Colonic mucosa (tissue), 4 donors: ENCODE results near the gene LRMDA. TPM values are rescaled to one million over a fixed set of nuclear protein-coding genes. Genes with fewer than 3 reads are reported as not detected.

ENCODE experiments used
- DNase-seq: peaks from one replicate; pipeline ENCODE4 v3.0.0-alpha.2; 2020
- H3K27ac ChIP-seq: fragments of 200-600 bp; one replicate; pipeline ENCODE4 v1.8.0; 2021
- H3K27me3 ChIP-seq: fragments of 200-600 bp; one replicate; pipeline ENCODE4 v1.8.0; 2021
- H3K36me3 ChIP-seq: fragments of 200-600 bp; one replicate; pipeline ENCODE4 v1.8.0; 2021
- H3K4me1 ChIP-seq: fragments of 200-600 bp; one replicate; pipeline ENCODE4 v1.8.0; 2021; ENCODE audit warnings: mild to moderate bottlenecking
- H3K4me3 ChIP-seq: fragments of 200-600 bp; one replicate; pipeline ENCODE4 v1.8.0; 2021
- H3K9ac ChIP-seq, 2 donors: one replicate each; pipeline ENCODE4 v1.7.0; 2013; ENCODE audit warnings: control low read depth in 2 of 2, low read depth in 2 of 2, low read length in 2 of 2
- H3K9me3 ChIP-seq: fragments of 200-600 bp; one replicate; pipeline ENCODE4 v1.8.0; 2021
- intact Hi-C: fragments of 100-400 bp; cut with DNase I; formaldehyde crosslinking; loops from one replicate; pipeline ENCODE4 v1.14.1; 2022
- total RNA-seq, 2 donors: library from RNA; stranded (reverse); fragmentation: NEBNext Ultra II Directional in 1 of 2; extraction: Animal tissue kit (Norgen Biotek cat#: 25700) in 1 of 2; gene quantifications; one replicate each; pipeline ENCODE4 v1.2.1, GENCODE V29; 2021
- TF ChIP-seq, protein P1 (sequence below): fragments of 200-600 bp; IDR thresholded peaks from one replicate; pipeline ENCODE4 v1.8.0; 2022; ENCODE audit warnings: antibody characterized with exemption, mild to moderate bottlenecking
- donor health status: healthy.
- donor health status: DM: no; HTN: no; CAD: no.
- donor health status: DM: no; HTN: no; CAD: no.

The LRMDA gene
- total RNA-seq, 2 donors from 2014 or later, result 2.5 to 5.2 TPM

DNA sequence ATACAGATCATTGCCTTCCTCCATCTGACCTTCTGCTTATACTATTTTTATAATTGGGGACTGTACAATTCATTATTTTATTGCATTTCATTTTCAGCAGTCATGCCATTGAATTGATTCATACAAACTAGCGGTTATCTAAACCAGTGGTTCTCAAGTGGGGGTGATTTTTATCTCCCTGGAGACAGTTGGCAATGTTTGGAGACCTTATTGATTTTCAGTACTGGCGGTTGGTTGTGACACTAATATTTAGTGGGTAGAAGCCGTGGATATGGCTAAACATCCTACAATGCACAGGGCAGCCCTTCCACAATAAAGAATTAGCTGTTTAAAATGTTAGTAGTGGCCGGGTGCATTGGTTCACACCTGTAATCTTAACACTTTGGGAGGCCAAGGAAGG lies 765.9 kb downstream of the LRMDA start:
- TF ChIP-seq, protein P1, sequence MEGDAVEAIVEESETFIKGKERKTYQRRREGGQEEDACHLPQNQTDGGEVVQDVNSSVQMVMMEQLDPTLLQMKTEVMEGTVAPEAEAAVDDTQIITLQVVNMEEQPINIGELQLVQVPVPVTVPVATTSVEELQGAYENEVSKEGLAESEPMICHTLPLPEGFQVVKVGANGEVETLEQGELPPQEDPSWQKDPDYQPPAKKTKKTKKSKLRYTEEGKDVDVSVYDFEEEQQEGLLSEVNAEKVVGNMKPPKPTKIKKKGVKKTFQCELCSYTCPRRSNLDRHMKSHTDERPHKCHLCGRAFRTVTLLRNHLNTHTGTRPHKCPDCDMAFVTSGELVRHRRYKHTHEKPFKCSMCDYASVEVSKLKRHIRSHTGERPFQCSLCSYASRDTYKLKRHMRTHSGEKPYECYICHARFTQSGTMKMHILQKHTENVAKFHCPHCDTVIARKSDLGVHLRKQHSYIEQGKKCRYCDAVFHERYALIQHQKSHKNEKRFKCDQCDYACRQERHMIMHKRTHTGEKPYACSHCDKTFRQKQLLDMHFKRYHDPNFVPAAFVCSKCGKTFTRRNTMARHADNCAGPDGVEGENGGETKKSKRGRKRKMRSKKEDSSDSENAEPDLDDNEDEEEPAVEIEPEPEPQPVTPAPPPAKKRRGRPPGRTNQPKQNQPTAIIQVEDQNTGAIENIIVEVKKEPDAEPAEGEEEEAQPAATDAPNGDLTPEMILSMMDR, result no peak
- Histone ChIP-seq H3K4me3 (no peak overlapping the region), H3K9ac (no peak overlapping the region), H3K4me1 (no peaks in the 10 kb centered on the region), H3K36me3 (no peaks in the 10 kb centered on the region), H3K27ac (no peak overlapping the region), H3K27me3 (no peaks in the 10 kb centered on the region), H3K9me3 (no peaks in the 10 kb centered on the region)
- DNase-seq, result no peak
- intact Hi-C loops, result no loop called here

DNA sequence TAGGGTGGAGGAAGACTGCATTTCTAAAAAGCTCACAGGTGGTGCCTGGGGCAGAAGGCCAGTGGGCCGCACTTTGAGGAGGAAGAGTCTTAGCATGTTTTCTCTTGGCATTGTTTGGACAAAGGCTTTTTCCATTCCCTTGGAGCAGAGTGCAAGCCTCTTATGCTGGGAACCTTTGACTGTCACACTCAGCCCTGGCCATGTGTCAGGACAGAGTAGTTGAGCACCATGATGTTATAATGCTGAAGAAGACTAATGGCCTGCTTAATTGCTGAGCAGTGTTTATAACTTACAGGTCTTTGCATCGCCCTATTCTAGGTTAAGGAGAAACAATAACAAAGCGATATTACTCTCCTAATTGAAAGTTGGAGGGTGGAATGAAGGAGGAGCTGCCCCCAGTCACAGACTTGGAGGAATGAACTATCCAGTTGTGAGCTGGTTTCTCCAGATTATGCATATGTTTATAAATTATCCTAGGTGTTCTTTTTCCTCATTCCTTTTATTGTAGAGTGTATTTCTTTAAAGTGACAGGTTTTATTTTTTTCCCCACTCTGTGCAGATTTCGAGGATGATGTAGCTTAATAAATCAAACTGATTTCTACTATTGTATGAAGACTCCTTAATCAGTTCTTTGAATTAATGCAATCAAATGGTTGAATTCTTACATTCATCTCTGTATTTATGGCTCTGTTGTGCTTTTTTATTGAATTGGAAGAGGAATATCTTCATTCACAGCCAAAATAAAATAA lies 767.0 kb downstream of the LRMDA start:
- Histone ChIP-seq H3K4me3 (no peak overlapping the region), H3K36me3 (no peaks in the 10 kb centered on the region), H3K27ac (no peak overlapping the region), H3K9ac (no peak overlapping the region), H3K27me3 (no peaks in the 10 kb centered on the region), H3K9me3 (no peaks in the 10 kb centered on the region), H3K4me1 (no peaks in the 10 kb centered on the region)
- intact Hi-C loops, result no loop called here
- TF ChIP-seq, protein P1, result no peak
- no peak for DNase-seq

DNA sequence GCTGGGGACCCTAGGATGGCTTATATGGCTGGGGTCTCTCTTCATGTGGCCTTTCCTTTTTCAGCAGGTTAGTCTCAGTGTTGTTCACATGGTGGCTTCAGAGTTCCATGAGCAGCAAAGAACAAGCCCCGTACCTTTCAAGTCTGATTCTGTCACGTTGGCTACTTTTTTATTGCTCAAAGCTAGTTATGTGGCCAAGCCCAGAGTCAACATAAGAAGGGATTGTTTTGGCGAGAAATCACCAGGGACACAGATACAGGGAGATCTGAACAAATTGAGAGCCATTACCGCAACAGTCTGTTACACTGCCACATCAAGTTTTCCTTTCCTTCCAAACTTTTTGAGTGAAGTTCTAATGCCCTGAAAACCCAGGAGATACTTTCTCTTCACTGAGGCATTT lies 770.5 kb downstream of the LRMDA start:
- no peak overlapping the region for H3K4me3 ChIP-seq
- TF ChIP-seq, protein P1, result no peak
- H3K36me3 ChIP-seq, result no peaks in the 10 kb centered on the region
- intact Hi-C loops, result no loop called here
- no peak overlapping the region for H3K27ac ChIP-seq
- H3K27me3 ChIP-seq, result no peaks in the 10 kb centered on the region
- H3K9me3 ChIP-seq, result no peaks in the 10 kb centered on the region
- no peak overlapping the region for H3K9ac ChIP-seq
- H3K4me1 ChIP-seq, result no peaks in the 10 kb centered on the region
- no peak for DNase-seq

GRCh38 chr10:76202777-76203176 lies 771.4 kb downstream of the LRMDA start:
- Histone ChIP-seq H3K4me1 (no peaks in the 10 kb centered on the region), H3K27ac (no peak overlapping the region), H3K4me3 (no peak overlapping the region), H3K9ac (no peak overlapping the region), H3K36me3 (no peaks in the 10 kb centered on the region), H3K27me3 (no peaks in the 10 kb centered on the region), H3K9me3 (no peaks in the 10 kb centered on the region)
- intact Hi-C loops, result no loop called here
- no peak for DNase-seq
- TF ChIP-seq, protein P1, result no peak

DNA sequence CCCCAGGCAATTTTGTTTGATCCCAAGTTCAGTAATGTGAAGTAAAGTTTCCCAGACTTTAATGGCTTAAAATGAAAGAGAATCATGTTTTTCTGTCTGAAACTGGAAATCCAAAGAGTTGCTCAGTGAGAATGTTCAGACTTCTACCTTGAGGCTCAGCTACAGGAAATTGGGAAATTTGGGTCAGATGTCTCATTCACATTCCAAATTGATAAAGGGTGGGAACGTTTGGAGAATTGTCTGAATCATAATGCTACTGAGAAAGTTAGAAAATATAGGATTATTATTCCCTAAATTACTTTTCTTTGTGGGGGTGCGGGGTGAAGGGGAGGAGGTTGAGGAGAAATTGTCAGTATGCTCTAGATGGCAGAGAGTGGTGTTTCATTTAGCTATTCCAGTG lies 773.9 kb downstream of the LRMDA start:
- Histone ChIP-seq H3K36me3 (no peaks in the 10 kb centered on the region), H3K27me3 (no peaks in the 10 kb centered on the region), H3K4me3 (no peak overlapping the region), H3K9ac (no peak overlapping the region), H3K4me1 (no peaks in the 10 kb centered on the region), H3K9me3 (no peaks in the 10 kb centered on the region), H3K27ac (no peak overlapping the region)
- intact Hi-C loops, result no loop called here
- no peak for DNase-seq
- TF ChIP-seq, protein P1, result no peak
